Measurements from ENCODE around the gene ARFIP1.
"Not testable (repeated sequence)": the region's sequence is repeated elsewhere in the genome, so short reads cannot be mapped to it uniquely, and the experiment has no call there.

Gene ARFIP1

GRCh38 chr4:152785639-152786615 is 6.2 kb downstream of the ARFIP1 start:
- DNase-seq (ENCODE audit: low read depth in 1 of 2, low spot score in 1 of 2): no peak

GRCh38 chr4:152786627-152787026 is 6.9 kb downstream of the ARFIP1 start:
- no peak for DNase-seq (ENCODE audit: low read depth in 1 of 2, low spot score in 1 of 2)

- DNase-seq (ENCODE audit: low read depth in 1 of 2, low spot score in 1 of 2): no peak
Measured at GRCh38 chr4:152795891-152796290, 16.1 kb downstream of the ARFIP1 start.

GRCh38 chr4:152803541-152803940 is 23.8 kb downstream of the ARFIP1 start:
- DNase-seq (ENCODE audit: low read depth in 1 of 2, low spot score in 1 of 2): no peak

GRCh38 chr4:152805071-152805650 is 25.4 kb downstream of the ARFIP1 start:
- no peak for DNase-seq (ENCODE audit: low read depth in 1 of 2, low spot score in 1 of 2)

GRCh38 chr4:152805818-152806217 is 26.1 kb downstream of the ARFIP1 start:
- no peak for DNase-seq (ENCODE audit: low read depth in 1 of 2, low spot score in 1 of 2)

GRCh38 chr4:152806501-152807125 is 26.9 kb downstream of the ARFIP1 start:
- DNase-seq (ENCODE audit: low read depth in 1 of 2, low spot score in 1 of 2): no peak

GRCh38 chr4:152807294-152807829 is 27.6 kb downstream of the ARFIP1 start:
- no peak for DNase-seq (ENCODE audit: low read depth in 1 of 2, low spot score in 1 of 2)

- no peak for DNase-seq (ENCODE audit: low read depth in 1 of 2, low spot score in 1 of 2)
Measured at GRCh38 chr4:152808670-152809069, 28.9 kb downstream of the ARFIP1 start.

GRCh38 chr4:152810715-152811287 is 31.0 kb downstream of the ARFIP1 start:
- DNase-seq (ENCODE audit: low read depth in 1 of 2, low spot score in 1 of 2): no peak

- DNase-seq (ENCODE audit: low read depth in 1 of 2, low spot score in 1 of 2): no peak
Measured at GRCh38 chr4:152815078-152815477, 35.3 kb downstream of the ARFIP1 start.

GRCh38 chr4:152817331-152817730 is 37.6 kb downstream of the ARFIP1 start:
- no peak for DNase-seq (ENCODE audit: low read depth in 1 of 2, low spot score in 1 of 2)

GRCh38 chr4:152819026-152819645 is 39.4 kb downstream of the ARFIP1 start:
- no peak for DNase-seq (ENCODE audit: low read depth in 1 of 2, low spot score in 1 of 2)

GRCh38 chr4:152820073-152820472 is 40.3 kb downstream of the ARFIP1 start:
- DNase-seq (ENCODE audit: low read depth in 1 of 2, low spot score in 1 of 2): no peak

- no peak for DNase-seq (ENCODE audit: low read depth in 1 of 2, low spot score in 1 of 2)
Measured at GRCh38 chr4:152822323-152822722, 42.6 kb downstream of the ARFIP1 start.

- no peak for DNase-seq (ENCODE audit: low read depth in 1 of 2, low spot score in 1 of 2)
Measured at GRCh38 chr4:152824561-152824960, 44.8 kb downstream of the ARFIP1 start.

- DNase-seq (ENCODE audit: low read depth in 1 of 2, low spot score in 1 of 2): no peak
Measured at GRCh38 chr4:152825336-152825735, 45.6 kb downstream of the ARFIP1 start.

GRCh38 chr4:152828122-152828521 is 48.4 kb downstream of the ARFIP1 start:
- no peak for DNase-seq (ENCODE audit: low read depth in 1 of 2, low spot score in 1 of 2)

GRCh38 chr4:152831416-152831815 is 51.7 kb downstream of the ARFIP1 start:
- DNase-seq (ENCODE audit: low read depth in 1 of 2, low spot score in 1 of 2): no peak

- no peak for DNase-seq (ENCODE audit: low read depth in 1 of 2, low spot score in 1 of 2)
Measured at GRCh38 chr4:152836936-152837335, 57.2 kb downstream of the ARFIP1 start.

GRCh38 chr4:152839729-152840128 is 60.0 kb downstream of the ARFIP1 start:
- DNase-seq (ENCODE audit: low read depth in 1 of 2, low spot score in 1 of 2): not testable (repeated sequence)
